Ammon's horn (tissue), 1 donor: Measurements from ENCODE around the gene ITGB5.
"Not testable (repeated sequence)": the region's sequence is repeated elsewhere in the genome, so short reads cannot be mapped to it uniquely, and the experiment has no call there.

ENCODE experiments used
- DNase-seq: peaks from one replicate; pipeline ENCODE4 v3.0.0-alpha.2; 2016; ENCODE audit warnings: low spot score

Gene ITGB5

GRCh38 chr3:124786511-124787241 lies 100.5 kb downstream of the ITGB5 start:
- DNase-seq: no peak

- DNase-seq: no peak
These were observed 101.2 kb downstream of the ITGB5 start for GRCh38 chr3:124785973-124786372.

GRCh38 chr3:124784686-124785382 lies 102.3 kb downstream of the ITGB5 start:
- DNase-seq: no peak

- DNase-seq: no peak
These were observed 103.5 kb downstream of the ITGB5 start for GRCh38 chr3:124783696-124784095.

- DNase-seq: not testable (repeated sequence)
These were observed 104.8 kb downstream of the ITGB5 start for GRCh38 chr3:124782377-124782712.

GRCh38 chr3:124781476-124782376 lies 105.4 kb downstream of the ITGB5 start:
- DNase-seq: no peak

GRCh38 chr3:124780761-124781475 lies 106.2 kb downstream of the ITGB5 start:
- DNase-seq: peak; percentile 86

- no peak for DNase-seq
These were observed 106.8 kb downstream of the ITGB5 start for GRCh38 chr3:124780356-124780755.

- no peak for DNase-seq
These were observed 107.4 kb downstream of the ITGB5 start for GRCh38 chr3:124779751-124780191.

- DNase-seq: no peak
These were observed 108.0 kb downstream of the ITGB5 start for GRCh38 chr3:124779116-124779515.

- no peak for DNase-seq
These were observed 109.2 kb downstream of the ITGB5 start for GRCh38 chr3:124777762-124778470.

- no peak for DNase-seq
These were observed 110.3 kb downstream of the ITGB5 start for GRCh38 chr3:124776856-124777255.

GRCh38 chr3:124775877-124776276 lies 111.3 kb downstream of the ITGB5 start:
- no peak for DNase-seq

- DNase-seq: no peak
These were observed 112.2 kb downstream of the ITGB5 start for GRCh38 chr3:124774841-124775402.

GRCh38 chr3:124774327-124774718 lies 112.8 kb downstream of the ITGB5 start:
- no peak for DNase-seq

GRCh38 chr3:124773351-124774326 lies 113.5 kb downstream of the ITGB5 start:
- DNase-seq: no peak

GRCh38 chr3:124772081-124772831 lies 114.9 kb downstream of the ITGB5 start:
- peak; percentile 86 for DNase-seq

GRCh38 chr3:124771083-124771445 lies 116.1 kb downstream of the ITGB5 start:
- no peak for DNase-seq
